ENCODE measurements around the gene ANXA3.

The ANXA3 gene

GRCh38 chr4:78645853-78646757 lies 94.5 kb downstream of the ANXA3 start:
- DNase-seq, result no peak

- no peak for DNase-seq
These were observed 95.7 kb downstream of the ANXA3 start for GRCh38 chr4:78647272-78647671.

GRCh38 chr4:78648640-78649363 lies 97.2 kb downstream of the ANXA3 start:
- DNase-seq, result no peak

GRCh38 chr4:78650106-78651024 lies 98.8 kb downstream of the ANXA3 start:
- no peak for DNase-seq

- no peak for DNase-seq
These were observed 99.8 kb downstream of the ANXA3 start for GRCh38 chr4:78651250-78651860.

GRCh38 chr4:78652282-78652876 lies 100.8 kb downstream of the ANXA3 start:
- no peak for DNase-seq

GRCh38 chr4:78653655-78654054 lies 102.1 kb downstream of the ANXA3 start:
- no peak for DNase-seq

GRCh38 chr4:78654807-78655206 lies 103.2 kb downstream of the ANXA3 start:
- DNase-seq, result no peak

- no peak for DNase-seq
These were observed 105.4 kb downstream of the ANXA3 start for GRCh38 chr4:78656968-78657445.

GRCh38 chr4:78659264-78659663 lies 107.7 kb downstream of the ANXA3 start:
- no peak for DNase-seq

- DNase-seq, result no peak
These were observed 108.1 kb downstream of the ANXA3 start for GRCh38 chr4:78659665-78660064.
